ENCODE data around the gene IL18BP. TPM values are rescaled to one million over a fixed set of nuclear protein-coding genes. Genes with fewer than 3 reads are reported as not detected.

Gene IL18BP
- total and polyA plus RNA-seq, 5 donors = 2.7 to 5.3 (median 3.8) TPM

- Histone ChIP-seq H3K4me1 (ENCODE audit: control insufficient read depth, insufficient read depth, low read length) (peaks cover 18% of the 10 kb centered on the region), H3K27me3 (ENCODE audit: control insufficient read depth, insufficient read depth) (no peaks in the 10 kb centered on the region), H3K9me3 (ENCODE audit: control insufficient read depth, low read length) (no peaks in the 10 kb centered on the region), H3K4me3 (ENCODE audit: low read length) (no peak overlapping the region), H3K27ac (ENCODE audit: low read length) (peak overlapping the region; percentile 43)
- ATAC-seq = peak; percentile 68 to 74
- intact Hi-C loops (cut with DNase I) = no loop called here
- peak; percentile 82 to 93 (median 87) for DNase-seq
- 48% methylated on average over 33 of the region's 33 CpGs for WGBS
Measured at GRCh38 chr11:72012897-72013721, 14.4 kb downstream of the IL18BP start.

DNA sequence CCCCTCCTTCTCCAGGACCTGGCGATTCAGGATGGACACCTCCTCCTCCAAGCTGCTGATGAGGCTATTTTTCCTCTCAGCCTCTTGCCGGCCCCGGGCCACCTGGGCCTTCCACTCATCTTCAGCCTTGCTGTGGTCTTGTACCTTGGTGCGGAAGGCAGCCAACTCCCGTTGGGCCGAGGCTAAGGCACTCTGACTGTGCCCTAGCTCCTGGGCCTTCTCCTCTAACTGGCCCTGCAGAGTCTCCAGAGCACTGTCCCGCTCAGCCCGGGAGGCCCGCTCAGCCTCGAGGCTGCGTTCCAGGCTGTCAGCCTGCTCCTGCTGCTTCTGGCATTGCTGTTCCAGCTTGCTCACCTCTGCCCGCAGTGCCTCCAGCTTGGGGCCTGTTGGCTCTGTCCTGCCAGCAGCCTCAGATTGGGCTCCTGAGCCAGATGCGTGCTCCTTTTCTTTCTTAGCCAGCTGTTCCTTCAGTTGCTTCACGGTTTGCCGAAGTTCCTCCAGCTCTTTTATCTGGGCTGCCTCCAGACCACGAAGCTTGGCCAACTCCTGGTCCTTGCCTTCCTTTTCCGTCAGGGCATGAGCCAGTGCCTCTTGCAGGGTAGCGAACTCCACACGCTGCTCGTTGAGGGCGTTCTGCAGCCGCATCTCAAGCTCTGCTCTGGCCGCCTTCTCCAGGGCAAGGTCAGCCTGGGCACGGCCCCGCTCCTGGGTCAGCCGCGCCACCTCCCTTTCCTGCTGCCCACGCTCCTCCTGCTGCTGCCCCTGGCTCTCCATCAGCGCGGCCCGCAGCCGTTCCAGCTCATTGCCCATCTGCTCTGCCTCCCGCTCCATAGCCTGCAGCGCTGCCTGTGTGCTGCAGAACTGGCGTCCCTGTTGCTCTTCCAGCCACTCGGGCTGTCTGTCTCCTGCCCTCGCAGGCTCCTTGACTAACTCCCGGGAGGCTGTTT lies 15.3 kb downstream of the IL18BP start:
- Histone ChIP-seq H3K9me3 (ENCODE audit: control insufficient read depth, low read length) (no peaks in the 10 kb centered on the region), H3K27me3 (ENCODE audit: control insufficient read depth, insufficient read depth) (no peaks in the 10 kb centered on the region), H3K27ac (ENCODE audit: low read length) (no peak overlapping the region), H3K4me3 (ENCODE audit: low read length) (no peak overlapping the region), H3K4me1 (ENCODE audit: control insufficient read depth, insufficient read depth, low read length) (peaks cover 18% of the 10 kb centered on the region)
- ATAC-seq (peak in 1 of 2 donors; percentile 4), DNase-seq (peak in 2 of 3 donors; percentile 35 to 62)
- WGBS = 73% methylated on average over 38 of the region's 38 CpGs
- intact Hi-C loops (cut with DNase I) = no loop called here

GRCh38 chr11:72014761-72015320 lies 16.1 kb downstream of the IL18BP start:
- Histone ChIP-seq H3K4me1 (ENCODE audit: control insufficient read depth, insufficient read depth, low read length) (peaks cover 18% of the 10 kb centered on the region), H3K27ac (ENCODE audit: low read length) (no peak overlapping the region), H3K9me3 (ENCODE audit: control insufficient read depth, low read length) (no peaks in the 10 kb centered on the region), H3K4me3 (ENCODE audit: low read length) (no peak overlapping the region), H3K27me3 (ENCODE audit: control insufficient read depth, insufficient read depth) (no peaks in the 10 kb centered on the region)
- intact Hi-C loops (cut with DNase I) = no loop called here
- no peak for DNase-seq
- 89% methylated on average over 16 of the region's 16 CpGs for WGBS
- ATAC-seq = no peak

DNA sequence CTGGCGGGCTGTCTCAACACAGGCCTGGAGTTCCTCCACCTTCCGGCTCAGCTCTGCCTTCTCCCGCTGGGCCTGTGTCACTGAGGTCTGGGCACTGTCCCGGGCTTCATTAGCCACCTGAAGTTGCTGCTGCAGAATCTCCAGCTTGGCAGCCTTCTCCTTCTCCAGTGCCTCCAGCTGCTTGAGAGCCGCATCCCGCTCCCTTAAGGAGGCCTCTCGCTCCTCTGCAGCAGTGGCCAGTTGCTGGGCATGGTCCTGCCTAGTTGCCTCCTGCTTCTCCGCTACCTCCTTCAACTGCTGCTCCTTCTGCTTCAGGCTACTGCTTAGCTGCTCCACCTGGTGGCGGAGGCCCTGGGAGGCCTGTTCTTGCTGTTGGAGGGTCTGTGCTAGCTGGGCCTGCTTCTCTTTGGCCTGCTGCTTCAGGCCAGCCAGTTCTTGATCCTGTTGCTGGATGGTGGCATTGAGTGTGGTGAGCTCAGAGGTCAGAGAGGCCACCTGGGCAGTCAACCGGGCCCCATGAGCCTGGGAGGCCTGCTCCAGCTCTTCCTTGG lies 16.9 kb downstream of the IL18BP start:
- peaks cover 18% of the 10 kb centered on the region for H3K4me1 ChIP-seq (ENCODE audit: control insufficient read depth, insufficient read depth, low read length)

GRCh38 chr11:72018171-72018570 lies 19.5 kb downstream of the IL18BP start:
- ATAC-seq (no peak), DNase-seq (no peak)
- no peaks in the 10 kb centered on the region for H3K27me3 ChIP-seq (ENCODE audit: control insufficient read depth, insufficient read depth)
- no peaks in the 10 kb centered on the region for H3K9me3 ChIP-seq (ENCODE audit: control insufficient read depth, low read length)
- 87% methylated on average over 9 of the region's 9 CpGs for WGBS
- intact Hi-C loops (cut with DNase I) = no loop called here
- no peak overlapping the region for H3K4me3 ChIP-seq (ENCODE audit: low read length)
- H3K27ac ChIP-seq (ENCODE audit: low read length) = no peak overlapping the region
- H3K4me1 ChIP-seq (ENCODE audit: control insufficient read depth, insufficient read depth, low read length) = peaks cover 10% of the 10 kb centered on the region

More for the DNA sequence above, 16.9 kb downstream of the IL18BP start:
- intact Hi-C loops (cut with DNase I) = no loop called here
- no peak overlapping the region for H3K4me3 ChIP-seq (ENCODE audit: low read length)
- no peaks in the 10 kb centered on the region for H3K9me3 ChIP-seq (ENCODE audit: control insufficient read depth, low read length)
- no peak overlapping the region for H3K27ac ChIP-seq (ENCODE audit: low read length)
- WGBS = 89% methylated on average over 10 of the region's 10 CpGs
- H3K27me3 ChIP-seq (ENCODE audit: control insufficient read depth, insufficient read depth) = no peaks in the 10 kb centered on the region
- DNase-seq (peak in 1 of 3 donors; percentile 54), ATAC-seq (no peak)

DNA sequence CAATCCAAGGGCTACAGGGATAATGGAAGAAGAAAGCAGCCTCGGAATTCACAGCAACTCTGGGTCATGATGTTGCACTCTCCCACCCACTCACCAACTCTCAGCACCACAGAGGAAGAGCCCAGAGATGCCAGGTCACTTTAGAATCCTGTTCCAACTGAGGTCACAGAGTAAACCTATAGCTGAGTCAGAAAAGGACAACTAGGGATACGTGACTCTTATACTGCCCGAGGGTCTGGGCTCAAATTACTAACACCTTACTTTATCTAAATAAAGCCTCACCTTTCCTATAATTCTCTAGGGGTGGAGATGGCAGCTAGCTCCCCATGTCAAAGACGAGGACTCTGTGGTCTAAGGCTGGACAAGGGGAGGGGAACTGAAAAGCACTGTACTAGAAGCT lies 24.6 kb downstream of the IL18BP start:
- intact Hi-C loops (cut with DNase I) = loop anchor here in 1 of 4 donors (5.0 kb wide), 1 partner anchor 69 kb away; no protein-coding TSS in a partner anchor
- WGBS = 76% methylated on average over 4 of the region's 4 CpGs
- no peaks in the 10 kb centered on the region for H3K27me3 ChIP-seq (ENCODE audit: control insufficient read depth, insufficient read depth)
- H3K4me3 ChIP-seq (ENCODE audit: low read length) = no peak overlapping the region
- DNase-seq (no peak), ATAC-seq (no peak)
- H3K27ac ChIP-seq (ENCODE audit: low read length) = no peak overlapping the region
- no peaks in the 10 kb centered on the region for H3K9me3 ChIP-seq (ENCODE audit: control insufficient read depth, low read length)
- peaks cover 4% of the 10 kb centered on the region for H3K4me1 ChIP-seq (ENCODE audit: control insufficient read depth, insufficient read depth, low read length)

GRCh38 chr11:72024069-72024754 lies 25.5 kb downstream of the IL18BP start:
- Histone ChIP-seq H3K27me3 (ENCODE audit: control insufficient read depth, insufficient read depth) (no peaks in the 10 kb centered on the region), H3K27ac (ENCODE audit: low read length) (no peak overlapping the region), H3K9me3 (ENCODE audit: control insufficient read depth, low read length) (no peaks in the 10 kb centered on the region), H3K4me1 (ENCODE audit: control insufficient read depth, insufficient read depth, low read length) (peaks cover 4% of the 10 kb centered on the region), H3K4me3 (ENCODE audit: low read length) (no peak overlapping the region)
- DNase-seq (no peak), ATAC-seq (no peak)
- 35% methylated on average over 5 of the region's 5 CpGs for WGBS
- intact Hi-C loops (cut with DNase I) = loop anchor here (2.0 to 5.0 kb wide), 2 partner anchors 67 to 68 kb away; no protein-coding TSS in a partner anchor

DNA sequence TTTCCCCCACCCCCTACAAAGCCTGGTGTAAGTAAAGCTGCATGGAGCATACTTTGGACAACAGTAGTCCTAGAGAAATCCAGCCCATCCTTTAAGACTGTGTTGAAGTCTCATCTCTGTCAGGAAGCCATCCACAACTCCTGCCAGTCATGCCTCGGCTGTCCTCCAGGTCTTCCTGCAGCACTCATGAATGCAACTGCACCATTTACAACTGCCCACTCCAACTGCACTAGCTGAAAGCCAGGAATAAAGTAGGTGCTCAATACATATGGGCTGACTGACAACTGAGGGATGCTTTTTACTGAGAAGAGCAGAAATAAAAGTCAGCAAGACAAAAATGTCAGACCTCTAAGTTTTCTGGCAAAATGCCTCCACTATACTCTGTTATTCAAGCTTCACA lies 27.4 kb downstream of the IL18BP start:
- no peak for ATAC-seq
- peaks cover 4% of the 10 kb centered on the region for H3K4me1 ChIP-seq (ENCODE audit: control insufficient read depth, insufficient read depth, low read length)
- no peaks in the 10 kb centered on the region for H3K9me3 ChIP-seq (ENCODE audit: control insufficient read depth, low read length)
- intact Hi-C loops (cut with DNase I) = loop anchor here in 1 of 4 donors (5.0 kb wide), 1 partner anchor 56 kb away; the partner anchor contains the start of genes LRRC51 and NUMA1
- 49% methylated on average over 1 of the region's 1 CpG for WGBS
- no peak for DNase-seq
- no peak overlapping the region for H3K27ac ChIP-seq (ENCODE audit: low read length)
- H3K4me3 ChIP-seq (ENCODE audit: low read length) = no peak overlapping the region
- no peaks in the 10 kb centered on the region for H3K27me3 ChIP-seq (ENCODE audit: control insufficient read depth, insufficient read depth)

GRCh38 chr11:72030472-72031045 lies 31.9 kb downstream of the IL18BP start:
- Histone ChIP-seq H3K4me3 (ENCODE audit: low read length) (no peak overlapping the region), H3K27ac (ENCODE audit: low read length) (no peak overlapping the region), H3K9me3 (ENCODE audit: control insufficient read depth, low read length) (no peaks in the 10 kb centered on the region), H3K27me3 (ENCODE audit: control insufficient read depth, insufficient read depth) (no peaks in the 10 kb centered on the region), H3K4me1 (ENCODE audit: control insufficient read depth, insufficient read depth, low read length) (peaks cover 1% of the 10 kb centered on the region)
- 33% methylated on average over 1 of the region's 1 CpG for WGBS
- intact Hi-C loops (cut with DNase I) = no loop called here
- DNase-seq (no peak), ATAC-seq (no peak)

DNA sequence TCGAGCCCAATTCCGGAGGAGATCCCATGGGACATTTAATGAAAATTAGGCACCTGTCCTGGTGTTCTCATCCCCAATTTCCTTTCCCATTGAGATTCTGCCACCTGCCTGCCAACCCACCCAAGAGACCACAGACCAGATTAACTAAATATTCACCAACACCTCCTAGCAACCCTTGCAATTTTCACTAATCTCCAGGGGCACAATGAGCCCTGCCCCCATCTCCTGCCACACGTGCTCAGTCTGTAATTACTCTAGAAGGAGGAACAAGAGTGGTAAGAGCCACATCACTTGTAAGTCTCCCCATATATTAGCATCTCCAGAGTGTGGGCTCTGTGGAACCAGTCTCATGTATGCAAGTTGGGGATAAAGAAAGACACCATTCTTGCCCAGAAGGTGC lies 38.0 kb downstream of the IL18BP start:
- peaks cover 13% of the 10 kb centered on the region for H3K4me1 ChIP-seq (ENCODE audit: control insufficient read depth, insufficient read depth, low read length)
- intact Hi-C loops (cut with DNase I) = no loop called here
- H3K4me3 ChIP-seq (ENCODE audit: low read length) = no peak overlapping the region
- no peaks in the 10 kb centered on the region for H3K27me3 ChIP-seq (ENCODE audit: control insufficient read depth, insufficient read depth)
- ATAC-seq = no peak
- DNase-seq = no peak
- H3K9me3 ChIP-seq (ENCODE audit: control insufficient read depth, low read length) = no peaks in the 10 kb centered on the region
- 46% methylated on average over 3 of the region's 3 CpGs for WGBS
- peak overlapping the region; percentile 22 for H3K27ac ChIP-seq (ENCODE audit: low read length)

All from right cardiac atrium (tissue), 5 donors.